ENCODE data around the gene PPP1R11.

PPP1R11 gene

DNA sequence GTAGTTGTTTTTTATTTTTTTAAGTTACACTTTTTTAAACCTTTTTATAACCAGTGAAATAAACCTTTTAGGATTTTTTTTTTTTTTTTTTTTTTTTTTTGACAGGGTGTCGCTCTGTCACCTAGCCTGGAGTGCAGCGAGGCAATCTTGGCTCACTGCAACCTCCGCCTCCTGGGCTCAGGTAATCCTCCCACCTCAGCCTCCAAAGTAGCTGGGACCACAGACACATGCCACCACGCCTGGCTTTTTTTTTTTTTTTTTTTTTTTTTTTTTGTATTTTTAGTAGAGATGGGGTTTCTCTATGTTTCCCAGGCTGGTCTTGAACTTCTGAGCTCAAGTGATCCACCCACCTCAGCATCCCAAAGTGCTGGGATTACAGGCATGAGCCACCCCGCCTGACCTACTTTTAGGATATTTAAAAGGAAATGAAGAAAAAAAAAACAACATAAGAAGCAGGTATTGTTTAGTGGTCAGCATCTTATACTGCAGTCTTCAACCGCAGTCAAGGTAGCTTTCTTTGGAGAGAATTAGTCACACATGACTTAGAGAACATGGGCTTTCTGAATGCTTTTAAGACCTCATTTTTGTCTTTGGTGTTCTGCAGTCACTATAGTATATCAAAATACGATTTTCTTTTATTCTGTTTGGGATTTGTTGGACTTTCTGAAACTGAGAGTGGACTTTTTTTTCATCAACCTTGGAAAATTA lies 4.4 kb upstream of the PPP1R11 start:
- DNase-seq, result no peak

- DNase-seq, result no peak
These were observed 3.7 kb upstream of the PPP1R11 start for GRCh38 chr6:30063315-30063714.

GRCh38 chr6:30066082-30066481 lies 916 bp upstream of the PPP1R11 start:
- DNase-seq, result no peak

DNA sequence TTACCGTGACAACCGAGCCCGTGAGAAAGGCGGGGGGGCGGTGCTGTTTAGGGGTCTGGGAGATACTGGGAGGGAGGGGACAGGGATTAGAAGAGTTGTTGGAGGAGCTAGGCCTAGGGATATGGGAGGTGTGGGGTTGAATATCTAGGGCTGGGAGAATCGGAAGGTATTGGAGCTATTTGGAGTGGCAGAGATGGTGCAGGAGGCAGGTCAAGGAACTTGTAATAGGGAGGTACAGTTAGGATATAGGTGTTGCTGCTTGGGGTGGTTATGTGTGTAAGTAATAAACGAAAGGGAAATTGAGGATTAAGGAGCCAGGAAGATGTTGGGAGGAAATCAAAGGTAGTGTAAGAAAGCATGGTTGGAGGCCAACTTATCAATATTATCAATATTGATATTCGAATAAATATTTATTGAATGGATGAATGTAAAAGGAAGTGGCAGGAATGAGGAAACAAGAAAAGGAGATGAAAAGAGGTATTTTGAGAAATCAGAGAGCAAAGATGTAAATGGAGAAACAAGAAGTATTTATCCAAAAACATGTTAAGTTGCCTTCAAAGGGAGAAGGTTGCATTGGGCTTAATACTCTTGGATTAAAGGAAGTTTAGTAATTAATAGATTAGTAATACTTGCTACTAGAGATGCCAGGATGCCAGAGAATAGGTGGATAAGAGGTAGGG lies 602 bp downstream of the PPP1R11 start:
- DNase-seq, result no peak

GRCh38 chr6:30071081-30071818 lies 4.3 kb downstream of the PPP1R11 start:
- DNase-seq, result no peak

- no peak for DNase-seq
These were observed 4.9 kb downstream of the PPP1R11 start for GRCh38 chr6:30071858-30072257.

DNA sequence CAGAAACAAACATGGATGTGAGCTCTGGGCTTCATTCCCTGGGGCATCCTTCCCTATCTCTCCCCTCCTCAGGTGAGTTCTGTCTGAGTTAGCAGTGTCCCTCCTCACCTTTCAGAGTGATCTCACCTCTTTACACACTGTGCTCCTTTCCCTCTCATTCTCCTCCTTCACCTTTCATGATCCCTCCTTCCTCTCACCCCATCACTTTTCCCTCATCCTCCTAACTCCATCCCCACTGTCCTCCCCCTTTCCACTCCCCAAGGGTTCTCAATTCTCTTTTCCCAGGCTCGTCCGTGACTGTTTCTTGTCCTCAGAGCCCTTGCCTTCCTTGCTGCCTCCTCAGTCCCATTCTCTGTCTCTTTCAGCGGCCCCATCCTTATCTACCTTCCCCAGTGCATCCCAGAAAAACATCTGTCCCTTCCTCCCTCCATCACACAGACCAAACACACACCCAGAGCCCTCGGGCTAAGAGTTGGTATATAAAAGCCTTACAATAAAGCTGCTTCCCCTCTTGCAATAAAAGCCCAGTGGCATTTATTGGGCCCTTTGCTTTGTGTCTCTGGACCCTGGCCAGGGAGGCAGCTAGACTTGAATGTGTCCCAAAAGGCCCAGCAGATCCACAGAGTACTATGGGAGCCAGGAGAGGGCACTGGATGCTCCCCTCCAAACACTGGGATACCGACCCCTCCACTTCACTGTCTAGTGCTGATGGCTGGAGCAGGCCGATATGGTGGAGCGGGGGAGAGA lies 6.7 kb downstream of the PPP1R11 start:
- DNase-seq, result no peak

DNA sequence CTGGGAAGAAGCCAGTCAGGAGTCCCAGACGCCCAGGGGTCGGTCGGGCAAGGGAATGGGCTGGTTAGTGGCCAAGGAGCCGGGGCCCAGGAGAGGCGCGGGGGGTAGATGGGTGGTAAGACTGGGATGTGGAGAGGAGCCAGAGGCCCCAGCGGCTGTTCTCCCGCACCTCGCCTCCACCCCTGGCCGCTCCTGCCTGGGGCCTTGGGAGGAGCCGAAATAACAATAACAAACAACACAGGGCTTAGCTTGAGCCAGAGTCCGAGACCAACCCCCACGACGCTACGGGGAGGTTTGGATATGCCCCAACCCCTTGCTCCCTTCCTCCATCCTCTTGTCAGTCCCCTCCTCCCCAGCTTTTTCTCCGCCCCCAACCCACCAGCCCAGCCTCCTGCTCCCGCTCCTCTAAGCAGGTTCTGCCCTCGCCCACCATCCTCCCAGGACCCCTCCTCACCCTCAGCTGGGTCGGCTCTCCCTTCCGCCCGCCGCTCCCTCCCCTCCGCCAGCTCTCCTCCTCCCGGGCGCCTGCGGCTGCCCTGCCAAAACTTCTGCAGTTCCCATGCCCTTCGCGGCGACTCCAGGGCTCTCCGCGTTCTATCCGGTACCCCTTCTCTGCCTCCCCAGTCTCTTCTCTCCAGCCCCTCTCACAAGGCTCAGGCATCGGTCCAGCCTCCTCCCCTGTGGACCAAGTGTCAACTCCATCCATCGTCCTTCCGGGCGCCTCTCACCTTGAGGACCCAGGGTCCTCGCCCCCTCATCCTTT lies 7.5 kb downstream of the PPP1R11 start:
- no peak for DNase-seq

DNA sequence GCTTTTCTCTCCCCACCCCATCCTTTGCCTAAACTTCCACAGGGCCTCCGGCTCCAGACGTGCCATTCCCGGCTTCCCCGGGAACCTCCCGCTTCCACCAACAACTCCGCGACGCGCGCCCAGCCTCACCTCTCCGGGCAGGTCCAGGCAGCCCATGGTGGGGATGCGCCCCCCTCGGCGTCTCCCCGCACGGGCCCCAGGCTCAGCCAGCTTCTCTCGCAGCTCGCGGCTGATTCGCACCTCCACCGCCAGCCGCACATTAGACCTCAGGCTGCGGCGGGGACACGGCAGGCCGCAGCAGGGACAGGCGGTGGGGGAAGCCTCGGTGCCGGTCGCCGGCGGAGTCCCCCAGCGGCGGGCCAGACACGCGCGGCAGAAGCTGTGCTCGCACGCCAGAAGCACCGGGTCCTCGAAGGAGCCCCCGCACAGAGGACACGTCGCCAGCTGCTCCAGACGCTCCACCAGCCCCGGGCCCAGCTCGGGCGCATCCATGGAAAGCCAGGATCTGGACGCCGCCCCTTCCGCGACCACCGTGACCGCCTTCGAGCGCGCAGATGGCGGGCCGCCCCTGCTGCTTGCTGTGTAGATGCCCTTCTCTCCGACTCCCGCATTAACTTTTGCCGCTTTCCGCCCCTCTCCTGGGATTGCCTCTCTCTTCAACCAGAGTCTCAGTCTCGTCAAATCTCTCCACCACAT lies 8.2 kb downstream of the PPP1R11 start, which contains the start of gene RNF39:
Gene RNF39 (minus strand): TSS at position 676 of the 696 bp plus-strand sequence. CDS start 184 bp downstream, at position 492.
- no peak for DNase-seq

DNA sequence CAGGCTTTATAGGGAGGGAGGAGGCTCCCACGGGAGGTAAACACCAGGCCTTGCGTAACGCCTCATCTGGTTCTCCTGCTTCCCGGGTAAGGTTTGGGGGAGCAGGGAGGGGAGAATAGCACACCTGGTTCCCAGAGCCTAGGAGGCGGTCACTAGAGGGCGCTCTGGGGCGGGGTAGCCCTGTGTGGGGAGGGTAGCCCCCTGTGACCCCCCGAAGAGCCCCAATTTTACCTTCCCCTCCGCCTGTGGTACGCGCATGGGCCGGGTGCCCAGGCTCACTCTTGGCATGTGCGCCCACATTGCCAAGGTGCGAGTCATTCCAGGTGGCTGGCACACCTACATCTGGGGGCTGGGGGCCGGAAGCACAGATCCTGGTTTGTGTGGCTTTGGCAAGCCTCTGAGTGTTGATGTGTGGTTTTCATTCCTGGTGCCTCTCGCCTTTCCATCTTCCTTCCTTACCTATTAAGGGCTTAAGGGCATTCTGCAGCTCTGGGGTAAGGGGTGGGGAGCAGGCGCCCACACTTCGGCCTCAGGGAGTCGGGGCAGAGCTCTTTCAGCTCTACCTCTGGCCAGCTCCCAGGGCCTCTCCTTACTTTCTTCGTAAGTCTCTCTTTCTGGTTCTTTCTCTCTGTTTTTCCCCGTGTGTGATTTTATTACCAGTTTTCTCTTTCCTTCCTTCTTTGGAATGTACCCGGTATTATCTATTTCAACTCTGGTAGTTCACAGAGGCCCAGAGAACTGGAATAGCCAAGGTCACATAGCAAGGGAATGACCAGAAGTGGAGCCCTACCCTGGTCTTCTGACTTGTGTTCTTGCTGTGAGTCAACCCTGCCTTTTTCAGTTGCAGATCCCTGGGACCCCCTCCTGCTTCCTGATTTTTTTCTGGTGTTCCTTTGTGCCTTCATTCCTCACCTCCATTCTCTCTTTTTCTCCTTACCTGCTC lies 9.1 kb downstream of the PPP1R11 start:
- no peak for DNase-seq

DNA sequence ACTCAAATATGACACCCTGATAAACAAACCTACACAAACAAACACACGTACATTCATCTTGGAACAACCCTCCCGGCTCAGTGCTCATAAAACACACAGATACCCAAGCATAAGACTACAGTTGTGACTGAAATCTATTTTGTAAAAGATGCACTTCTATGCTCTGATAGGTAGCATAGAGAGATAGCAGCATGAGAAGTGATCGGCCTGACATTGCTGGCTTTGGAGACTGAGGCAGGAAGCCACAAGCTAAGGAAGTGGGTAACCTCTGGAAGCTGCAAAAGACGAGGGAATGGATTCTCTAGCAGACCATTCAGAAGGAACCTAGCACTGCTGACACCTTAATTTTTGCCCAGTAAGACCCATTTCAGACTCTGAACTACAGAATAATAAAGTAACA lies 10.2 kb downstream of the PPP1R11 start:
- no peak for DNase-seq

DNA sequence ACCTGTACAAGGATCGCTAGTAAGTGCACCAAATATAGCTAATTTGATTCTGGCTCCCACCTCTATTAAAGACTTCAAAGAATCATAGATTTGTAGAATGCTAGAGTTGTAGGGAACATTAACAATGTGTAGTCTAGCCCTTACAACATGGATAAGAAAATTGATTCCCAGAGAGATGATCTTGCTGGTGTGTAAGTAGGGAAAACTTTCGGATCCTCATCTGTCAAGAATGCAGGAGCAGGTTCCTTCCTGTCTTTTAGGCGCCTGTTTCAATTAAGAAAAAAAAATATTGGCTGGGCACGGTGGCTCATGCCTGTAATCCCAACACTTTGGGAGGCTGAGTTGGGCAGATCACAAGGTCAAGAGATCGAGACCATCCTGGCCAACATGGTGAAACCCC lies 20.9 kb downstream of the PPP1R11 start:
- no peak for DNase-seq

DNA sequence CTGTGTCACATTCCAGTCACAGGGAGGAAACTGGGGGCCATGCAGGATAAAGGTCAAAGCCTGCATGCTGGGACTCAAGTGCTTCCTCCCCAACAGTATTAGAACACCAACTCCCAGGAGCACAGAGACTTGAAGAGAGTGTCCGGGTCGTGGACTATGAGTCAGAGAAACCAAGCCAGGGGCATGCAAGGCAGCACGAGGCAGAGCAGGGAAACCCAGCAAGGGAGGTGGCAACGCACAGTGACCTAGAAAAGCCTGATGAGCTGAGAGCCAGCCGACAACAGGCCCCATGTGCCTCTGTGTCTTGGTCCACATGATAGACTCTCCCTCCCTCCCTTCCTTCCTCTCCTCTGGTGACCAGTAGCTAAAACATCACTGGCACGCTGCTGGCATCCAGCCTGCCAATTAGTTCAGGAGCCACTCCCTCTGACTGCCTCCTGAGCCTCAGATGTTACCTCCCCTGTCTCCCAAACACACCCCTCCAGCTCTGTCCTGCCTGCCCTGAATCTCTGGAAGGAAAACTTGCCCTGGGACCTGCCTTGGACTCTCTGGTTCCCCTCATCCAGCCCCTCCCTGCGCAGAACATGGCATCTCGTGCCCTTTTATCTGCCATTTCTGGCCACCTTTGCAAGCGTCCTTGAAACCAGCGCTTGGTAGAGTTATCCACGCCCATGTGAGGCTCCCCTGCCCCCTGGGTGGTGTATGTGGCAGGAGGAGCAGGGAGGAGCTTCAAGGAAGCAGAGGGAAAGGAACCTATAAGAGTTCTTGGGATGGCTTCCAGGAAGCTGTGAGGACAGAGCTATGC lies 24.8 kb downstream of the PPP1R11 start:
- no peak for DNase-seq

GRCh38 chr6:30092852-30093543 lies 26.0 kb downstream of the PPP1R11 start:
- no peak for DNase-seq

DNA sequence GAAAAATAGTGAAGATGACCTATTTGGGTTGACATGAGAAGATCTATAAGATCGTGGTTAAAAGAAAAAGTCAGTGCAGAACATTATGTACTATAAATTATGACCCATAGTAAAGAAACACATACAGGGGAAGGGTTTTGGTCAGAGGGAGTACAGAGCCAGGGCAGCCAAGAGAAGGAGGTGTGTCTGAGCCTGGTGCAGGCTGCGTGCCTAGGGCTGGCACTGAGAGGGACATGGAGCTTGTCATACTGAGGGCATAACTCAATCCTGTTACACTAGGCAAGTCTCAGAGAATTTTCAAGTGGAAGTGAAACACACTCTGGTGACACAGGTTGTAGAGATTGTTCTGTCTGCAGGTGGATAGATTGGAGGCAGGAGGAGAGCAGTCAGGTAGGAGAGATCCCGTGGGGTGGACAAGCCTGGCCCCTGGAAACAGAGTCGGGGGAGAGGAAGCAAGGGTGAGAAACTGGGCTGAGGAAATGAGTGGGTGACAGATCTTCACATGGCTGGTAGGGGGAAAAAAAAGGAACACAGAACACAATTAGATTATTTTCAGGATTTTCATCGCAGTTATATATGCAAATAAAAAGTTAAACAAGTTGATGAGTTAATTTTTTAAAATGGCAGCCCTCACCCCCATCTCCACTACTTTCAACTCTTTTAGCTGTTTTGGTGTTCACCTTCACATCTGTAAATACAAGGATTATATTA lies 27.1 kb downstream of the PPP1R11 start:
- no peak for DNase-seq

DNA sequence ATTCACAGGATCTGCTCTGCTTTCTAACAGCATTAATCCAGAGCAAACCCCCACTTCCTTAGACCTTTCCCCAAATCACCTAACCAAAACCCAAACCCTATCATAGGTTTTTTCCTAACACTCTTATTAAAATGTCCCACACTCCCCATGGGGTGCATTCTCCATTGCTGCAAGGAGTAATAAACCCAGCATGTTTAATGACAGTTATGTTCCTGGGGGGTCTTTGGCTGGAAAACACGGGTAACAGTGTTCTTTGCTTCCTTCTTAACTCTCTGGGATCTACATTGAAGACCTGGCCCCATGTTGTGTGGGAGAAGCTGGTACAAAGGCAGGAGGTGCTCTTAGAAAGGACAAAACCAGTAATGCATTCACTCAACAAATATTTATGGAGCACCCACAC lies 29.8 kb downstream of the PPP1R11 start:
- DNase-seq, result no peak

- DNase-seq, result no peak
These were observed 31.1 kb downstream of the PPP1R11 start for GRCh38 chr6:30097902-30098768.
